Hypothalamus (tissue), 51 donors: Measurements from ENCODE around the gene STAU1.
"Not testable (repeated sequence)": the region's sequence is repeated elsewhere in the genome, so short reads cannot be mapped to it uniquely, and the experiment has no call there.

Experiments
- DNase-seq, 51 donors: peaks; one replicate each; lab custom pipeline; 2025; lab: John Stamatoyannopoulos, UW

Gene STAU1

GRCh38 chr20:49091104-49091503 is 97.0 kb downstream of the STAU1 start:
- DNase-seq: no peak

GRCh38 chr20:49082295-49082694 is 105.8 kb downstream of the STAU1 start:
- DNase-seq: not testable (repeated sequence)

- DNase-seq: no peak
Measured at GRCh38 chr20:49078310-49078709, 109.8 kb downstream of the STAU1 start.

GRCh38 chr20:49074521-49074920 is 113.6 kb downstream of the STAU1 start:
- DNase-seq: no peak
